IMR-90 (cell line): ENCODE results near the gene AKAP13. TPM values are rescaled to one million over a fixed set of nuclear protein-coding genes. Genes with fewer than 3 reads are reported as not detected.
A peak's percentile ranks its signal among the peaks of the same experiment; 100 is the strongest.

Source experiments
- ATAC-seq: fragments of 200-7000 bp; cut with Tn5 transposase; 2 replicates; pipeline ENCODE4 v1.9.1; 2020; ENCODE audit warnings: low read depth, mild to moderate bottlenecking, moderate library complexity
- BruUV-seq: library from RNA; stranded (reverse); fragments of 400-500 nt; replicated peaks from 2 replicates; lab custom pipeline; 2021; lab: Mats Ljungman, UMichigan
- CTCF ChIA-PET: fragments of 300-600 bp; formaldehyde crosslinking; extraction: SDS; loops from one replicate; lab custom pipeline; 2021; ENCODE audit warnings: antibody characterized with exemption; lab: Yijun Ruan, JAX
- POLR2A ChIA-PET: fragments of 300-600 bp; sonication (Branson Sonifier 250); formaldehyde crosslinking; loops from one replicate; lab custom pipeline; 2022; ENCODE audit warnings: antibody characterized with exemption; ENCODE audit not compliant: unreplicated experiment; lab: Charles Lee
- DNase-seq: peaks from one replicate; pipeline ENCODE4 v3.0.0; 2013
- H2AFZ ChIP-seq: replicated peaks from 2 replicates; pipeline ENCODE3; 2013; ENCODE audit warnings: low read length, mild to moderate bottlenecking; ENCODE audit not compliant: poor library complexity
- H2AK5ac ChIP-seq: 2 replicates; pipeline ENCODE4 v1.6.1; 2013; ENCODE audit warnings: low read depth, low read length, inconsistent platforms
- H2AK9ac ChIP-seq: replicated peaks from 2 replicates; pipeline ENCODE3; 2013; ENCODE audit warnings: mild to moderate bottlenecking, low read depth, low read length, moderate library complexity; ENCODE audit not compliant: poor library complexity
- H2BK120ac ChIP-seq: 2 replicates; pipeline ENCODE4 v1.6.1; 2013; ENCODE audit warnings: low read depth, low read length, inconsistent platforms
- H2BK15ac ChIP-seq: 3 replicates; pipeline ENCODE4 v1.6.1; 2013; ENCODE audit warnings: low read depth, low read length, inconsistent platforms
- H2BK20ac ChIP-seq: 2 replicates; pipeline ENCODE4 v1.6.1; 2013; ENCODE audit warnings: low read depth, mild to moderate bottlenecking, inconsistent platforms, low read length, moderate library complexity
- H2BK5ac ChIP-seq: 2 replicates; pipeline ENCODE4 v1.6.1; 2013; ENCODE audit warnings: mild to moderate bottlenecking, low read depth, low read length, inconsistent platforms; ENCODE audit not compliant: poor library complexity, severe bottlenecking
- H3K14ac ChIP-seq: replicated peaks from 2 replicates; pipeline ENCODE4 v1.6.1; 2013; ENCODE audit warnings: low read depth, low read length, inconsistent platforms
- H3K18ac ChIP-seq: 2 replicates; pipeline ENCODE4 v1.6.1; 2013; ENCODE audit warnings: low read depth, low read length, control low read depth
- H3K23ac ChIP-seq: 2 replicates; pipeline ENCODE4 v1.6.1; 2013; ENCODE audit warnings: low read depth, low read length, inconsistent platforms
- H3K27ac ChIP-seq: 2 replicates; pipeline ENCODE4 v1.5.1; 2013; ENCODE audit warnings: mild to moderate bottlenecking, control low read depth, low read length; ENCODE audit not compliant: insufficient read depth
- H3K27me3 ChIP-seq: 2 replicates; pipeline ENCODE4 v1.6.1; 2013; ENCODE audit warnings: low read length; ENCODE audit not compliant: control insufficient read depth, insufficient read depth
- H3K36me3 ChIP-seq: 2 replicates; pipeline ENCODE4 v1.6.1; 2013; ENCODE audit warnings: low read length, mixed read lengths; ENCODE audit not compliant: control insufficient read depth, insufficient read depth
- H3K4ac ChIP-seq: 2 replicates; pipeline ENCODE4 v1.6.1; 2013; ENCODE audit warnings: low read depth, low read length, inconsistent platforms
- H3K4me1 ChIP-seq: 2 replicates; pipeline ENCODE4 v1.6.1; 2013; ENCODE audit warnings: low read length, mixed read lengths; ENCODE audit not compliant: control insufficient read depth, insufficient read depth
- H3K4me2 ChIP-seq: 2 replicates; pipeline ENCODE4 v1.6.1; 2013; ENCODE audit warnings: low read depth, mild to moderate bottlenecking, control low read depth, low read length, moderate library complexity
- H3K4me3 ChIP-seq: 2 replicates; pipeline ENCODE4 v1.5.1; 2013; ENCODE audit warnings: low read depth, mild to moderate bottlenecking, control low read depth, low read length, moderate library complexity; ENCODE audit not compliant: insufficient read depth
- H3K56ac ChIP-seq: 2 replicates; pipeline ENCODE4 v1.6.1; 2013; ENCODE audit warnings: low read length, inconsistent platforms; ENCODE audit not compliant: insufficient read depth; ENCODE audit errors: extremely low read depth
- H3K79me1 ChIP-seq, 2 experiments: 2 replicates each; pipeline ENCODE4 v1.6.1; 2013; ENCODE audit warnings: low read length in 2 of 2, inconsistent platforms in 1 of 2, low read depth in 1 of 2
- H3K9ac ChIP-seq: 2 replicates; pipeline ENCODE4 v1.6.1; 2013; ENCODE audit warnings: low read depth, low read length, control low read depth
- H3K9me1 ChIP-seq: 2 replicates; pipeline ENCODE4 v1.6.1; 2013; ENCODE audit warnings: low read length, inconsistent platforms; ENCODE audit not compliant: insufficient read depth
- H3K9me3 ChIP-seq: 2 replicates; pipeline ENCODE4 v1.6.1; 2013; ENCODE audit warnings: low read length; ENCODE audit not compliant: control insufficient read depth, insufficient read depth
- H4K20me1 ChIP-seq: 2 replicates; pipeline ENCODE4 v1.6.1; 2013; ENCODE audit warnings: low read length, inconsistent platforms; ENCODE audit not compliant: insufficient read depth
- H4K5ac ChIP-seq: 2 replicates; pipeline ENCODE4 v1.6.1; 2013; ENCODE audit warnings: mild to moderate bottlenecking, low read depth, low read length, control low read depth
- H4K8ac ChIP-seq, 2 experiments: 2 replicates each; pipeline ENCODE4 v1.6.1; 2013; ENCODE audit warnings: low read depth in 2 of 2, low read length in 2 of 2, control low read depth in 1 of 2, inconsistent platforms in 1 of 2
- H4K91ac ChIP-seq: 2 replicates; pipeline ENCODE4 v1.6.1; 2013; ENCODE audit warnings: low read depth, low read length, inconsistent platforms; ENCODE audit not compliant: insufficient read depth
- BHLHE40 ChIP-seq: fragments of 150-350 bp; IDR thresholded peaks from 2 replicates; pipeline ENCODE4 v1.6.1; 2016; ENCODE audit warnings: mild to moderate bottlenecking, low read depth, low read length
- CHD1 ChIP-seq: IDR thresholded peaks from 2 replicates; pipeline ENCODE4 v1.6.1; 2012; ENCODE audit warnings: low read depth, low read length, improper control_type of control experiment
- NFE2L2 ChIP-seq: fragments of 150-350 bp; IDR thresholded peaks from 2 replicates; pipeline ENCODE4 v1.6.1; 2016; ENCODE audit warnings: low read depth, mild to moderate bottlenecking, low read length
- RFX5 ChIP-seq: IDR thresholded peaks from 2 replicates; pipeline ENCODE4 v1.8.0; 2012; ENCODE audit warnings: low read depth, mild to moderate bottlenecking, low read length, moderate library complexity
- WGBS, 2 experiments: methylation state at CpG; one replicate each; pipeline versions ENCODE4 v1.1.5 to v1.1.7; 2013; ENCODE audit warnings: missing lambda C conversion rate in 2 of 2; ENCODE audit not compliant: insufficient read length in 1 of 2; ENCODE audit errors: extremely low coverage in 2 of 2; 5-methylcytosine and 5-hydroxymethylcytosine counted together
- dilution Hi-C: fragments of 300-500 bp; cut with HindIII; formaldehyde crosslinking; loops from one replicate; pipeline ENCODE4 v1.14.3; 2018; ENCODE audit warnings: low sequenced_read_pairs; ENCODE audit not compliant: unreplicated experiment
- in situ Hi-C: fragments of 300-500 bp; cut with MboI; formaldehyde crosslinking; loops from 3 replicates; pipeline ENCODE4 v1.14.3; 2019; ENCODE audit warnings: low sequenced_read_pairs, inconsistent platforms, mixed read lengths
- intact Hi-C: fragments of 100-400 bp; cut with micrococcal nuclease; formaldehyde crosslinking; loops from 2 replicates; pipeline ENCODE4 v1.10.0; 2022
- polyA plus RNA-seq, 3 experiments: library from polyadenylated mRNA; depleted of rRNA; stranded (reverse); fragments of >200 nt; gene quantifications; 2 replicates each; pipeline ENCODE4 v1.2.3, GENCODE V29; 2012; ENCODE audit warnings: low replicate concordance in 1 of 3
- total RNA-seq: library from RNA; depleted of rRNA; stranded (reverse); fragments of >200 nt; gene quantifications from 2 replicates; pipeline ENCODE4 v1.2.3, GENCODE V29; 2012

Gene AKAP13
- total and polyA plus RNA-seq, 2 of the 4 experiments (the other 2 are of a cell fraction) = 10.4 to 46.4 TPM

DNA sequence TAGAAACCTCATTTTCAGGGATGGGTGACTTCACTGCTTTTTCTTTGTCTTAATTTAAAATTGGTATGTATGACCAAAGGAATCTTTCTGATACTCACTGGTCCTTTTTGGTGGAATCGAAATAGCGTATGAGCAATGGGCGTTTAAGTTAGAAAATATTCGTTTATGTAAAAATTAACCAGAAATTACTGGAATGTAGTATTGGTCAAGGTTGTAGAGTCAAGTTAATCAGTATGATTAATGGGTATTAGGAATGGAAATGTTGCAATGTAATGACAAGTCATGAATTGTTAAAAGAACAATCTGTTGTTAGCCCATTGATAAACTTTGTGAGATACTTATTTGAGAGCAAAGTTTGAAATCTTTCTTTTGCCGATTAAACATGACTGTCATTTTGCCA lies 36.9 kb downstream of the AKAP13 start:
- H3K4me1 ChIP-seq = peaks cover 14% of the 10 kb centered on the region
- no peak overlapping the region for H2BK120ac ChIP-seq
- DNase-seq = no peak
- H2AFZ ChIP-seq = no peak overlapping the region
- H3K4me2 ChIP-seq = no peak overlapping the region
- no peaks in the 10 kb centered on the region for H3K36me3 ChIP-seq
- peaks cover 32 to 64% of the 10 kb centered on the region in 2 experiments for H3K79me1 ChIP-seq
- H2BK15ac ChIP-seq = no peak overlapping the region
- H3K27ac ChIP-seq = no peak overlapping the region
- no peak overlapping the region for H3K9ac ChIP-seq
- H2AK9ac ChIP-seq = no peak overlapping the region
- H3K4ac ChIP-seq = no peak overlapping the region
- H4K8ac ChIP-seq = no peak overlapping the region
- H4K91ac ChIP-seq = no peak overlapping the region
- H3K56ac ChIP-seq = no peak overlapping the region
- no peak for ATAC-seq
- CTCF ChIA-PET = interaction anchor here (1.1 kb wide), 1 partner anchor 105 kb away, joined by 3 read pairs; no protein-coding TSS in a partner anchor
- WGBS, 2 experiments = 86 to 100% methylated on average over 3 to 4 of the region's 5 CpGs
- H4K5ac ChIP-seq = no peak overlapping the region
- H3K27me3 ChIP-seq = no peaks in the 10 kb centered on the region
- H4K20me1 ChIP-seq = peaks cover 48% of the 10 kb centered on the region
- H2AK5ac ChIP-seq = no peak overlapping the region
- H2BK20ac ChIP-seq = no peak overlapping the region
- no peak overlapping the region for H2BK5ac ChIP-seq
- no peak overlapping the region for H3K4me3 ChIP-seq
- H3K23ac ChIP-seq = no peak overlapping the region
- dilution Hi-C loops (no loop called here), intact Hi-C loops (loop anchor here (5.0 to 10.0 kb wide), 2 partner anchors 60 to 208 kb away; no protein-coding TSS in a partner anchor), in situ Hi-C loops (no loop called here)
- no TSS peak for BruUV-seq
- no peaks in the 10 kb centered on the region for H3K9me3 ChIP-seq
- TF ChIP-seq RFX5 (no peak), NFE2L2 (0 out of 2 replicates have a peak, but pooled peaks have one; percentile 7), BHLHE40 (no peak), CHD1 (no peak)
- H3K9me1 ChIP-seq = peaks cover 3% of the 10 kb centered on the region
- H3K18ac ChIP-seq = no peak overlapping the region
- POLR2A ChIA-PET = no interaction called here
- H3K14ac ChIP-seq = no peak overlapping the region
